HG03520 (cell line): ENCODE results near the gene DGCR6L.
"Not testable (repeated sequence)": the region's sequence is repeated elsewhere in the genome, so short reads cannot be mapped to it uniquely, and the experiment has no call there.

Source experiments
- ATAC-seq: cut with Tn5 transposase; IDR thresholded peaks from one replicate; pipeline ENCODE4 v1.9.1; 2021; ENCODE audit warnings: mild to moderate bottlenecking, moderate library complexity; ENCODE audit not compliant: unreplicated experiment

Gene DGCR6L

GRCh38 chr22:20310773-20311172 lies 9.1 kb downstream of the DGCR6L start:
- ATAC-seq, result not testable (repeated sequence)

- ATAC-seq, result not testable (repeated sequence)
These were observed 9.7 kb downstream of the DGCR6L start for GRCh38 chr22:20310180-20310579.

GRCh38 chr22:20308806-20309650 lies 10.8 kb downstream of the DGCR6L start:
- not testable (repeated sequence) for ATAC-seq

- ATAC-seq, result not testable (repeated sequence)
These were observed 12.1 kb downstream of the DGCR6L start for GRCh38 chr22:20307448-20308447.

- ATAC-seq, result not testable (repeated sequence)
These were observed 13.0 kb downstream of the DGCR6L start for GRCh38 chr22:20306646-20307447.

GRCh38 chr22:20305894-20306645 lies 13.8 kb downstream of the DGCR6L start:
- no peak for ATAC-seq

GRCh38 chr22:20305230-20305893 lies 14.5 kb downstream of the DGCR6L start:
- ATAC-seq, result not testable (repeated sequence)

GRCh38 chr22:20304646-20305045 lies 15.2 kb downstream of the DGCR6L start:
- no peak for ATAC-seq

- not testable (repeated sequence) for ATAC-seq
These were observed 16.7 kb downstream of the DGCR6L start for GRCh38 chr22:20303229-20303534.

GRCh38 chr22:20302438-20303228 lies 17.2 kb downstream of the DGCR6L start:
- ATAC-seq, result no peak

- no peak for ATAC-seq
These were observed 20.1 kb downstream of the DGCR6L start for GRCh38 chr22:20299746-20300136.

- no peak for ATAC-seq
These were observed 20.8 kb downstream of the DGCR6L start for GRCh38 chr22:20298803-20299745.

- ATAC-seq, result no peak
These were observed 21.6 kb downstream of the DGCR6L start for GRCh38 chr22:20298110-20298802.

- ATAC-seq, result no peak
These were observed 22.3 kb downstream of the DGCR6L start for GRCh38 chr22:20297414-20298109.

GRCh38 chr22:20296598-20296997 lies 23.3 kb downstream of the DGCR6L start:
- no peak for ATAC-seq

GRCh38 chr22:20295262-20296064 lies 24.4 kb downstream of the DGCR6L start:
- ATAC-seq, result no peak
